Fibroblast of skin of right quadriceps (primary cell): Measurements from ENCODE around the gene C12orf60.
A peak's percentile ranks its signal among the peaks of the same experiment; 100 is the strongest.
"Not testable (repeated sequence)": the region's sequence is repeated elsewhere in the genome, so short reads cannot be mapped to it uniquely, and the experiment has no call there.

ENCODE experiments used
- DNase-seq: peaks from one replicate; pipeline ENCODE4 v3.0.0-alpha.2; 2013

Gene C12orf60

GRCh38 chr12:14803011-14803829 lies at the start of gene C12orf60, which contains the start of gene WBP11:
Gene C12orf60 (plus strand): TSS chr12:14803670. CDS start chr12:14822936, 19,266 bp downstream.
Gene WBP11 (minus strand): TSS chr12:14803478. CDS start chr12:14801383, 2,095 bp downstream.
- peak; percentile 99 for DNase-seq

DNA sequence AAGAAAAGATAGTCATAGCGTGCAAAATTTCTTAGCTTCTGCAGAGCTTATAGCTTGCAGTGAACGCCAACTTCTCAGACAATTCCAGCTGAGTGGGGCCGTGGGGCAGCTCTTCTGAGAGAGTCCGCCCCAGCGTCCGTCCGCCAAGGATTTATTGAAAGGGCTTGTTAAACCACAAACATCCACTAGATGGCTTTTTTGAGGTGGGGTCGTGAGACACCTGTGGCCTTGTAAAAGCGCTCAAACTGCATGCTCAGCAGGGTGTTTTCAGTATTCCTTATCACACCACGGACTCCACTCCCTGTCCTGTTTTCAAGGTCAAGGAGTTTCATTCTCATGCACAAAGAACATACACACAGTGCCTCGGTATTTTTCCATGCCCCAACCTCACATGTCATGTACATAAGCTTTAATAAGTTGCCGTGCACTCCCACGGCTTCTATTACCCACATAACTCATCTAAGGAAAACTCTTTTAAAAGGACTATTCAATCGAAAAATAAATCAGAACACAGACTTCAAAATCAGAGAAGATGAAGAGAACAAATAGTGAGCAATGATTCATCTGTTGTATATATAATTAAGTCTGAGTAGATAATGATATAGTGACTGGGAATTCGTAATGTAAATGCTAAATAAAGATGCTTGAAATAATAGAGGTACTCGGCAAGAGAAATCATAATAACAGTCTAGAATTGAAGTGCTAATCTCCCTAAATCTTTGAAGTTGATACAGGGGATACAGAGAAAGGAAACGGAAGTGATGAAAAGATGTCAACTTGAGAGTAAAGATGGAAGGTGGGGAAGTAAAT lies 46.9 kb upstream of the C12orf60 start:
- DNase-seq, result no peak

DNA sequence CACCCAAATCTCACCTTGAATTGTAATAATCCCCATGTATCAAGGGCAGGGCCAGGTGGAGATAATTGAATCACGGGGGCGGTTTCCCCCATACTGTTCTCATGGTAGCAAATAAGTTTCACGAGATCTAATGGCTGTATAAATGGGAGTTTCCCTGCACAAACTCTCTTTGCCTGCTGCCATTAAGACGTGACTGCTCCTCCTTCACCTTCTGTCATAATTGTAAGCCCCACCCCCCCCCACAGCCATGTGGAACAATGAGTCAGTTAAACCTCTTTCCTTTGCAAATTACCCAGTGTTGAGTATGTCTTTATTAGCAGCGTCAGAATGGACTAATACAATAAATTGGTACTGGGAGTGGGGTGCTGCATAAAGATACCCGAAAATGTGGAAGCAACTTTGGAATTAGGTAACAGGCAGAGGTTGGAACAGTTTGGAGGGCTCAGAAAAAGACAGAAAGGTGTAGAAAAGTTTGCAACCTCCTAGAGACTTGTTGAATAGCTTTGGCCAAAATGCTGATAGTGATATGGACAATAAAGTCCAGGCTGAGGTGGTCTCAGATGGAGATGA lies 43.7 kb upstream of the C12orf60 start:
- DNase-seq, result not testable (repeated sequence)

GRCh38 chr12:14765398-14765797 lies 38.1 kb upstream of the C12orf60 start:
- no peak for DNase-seq

DNA sequence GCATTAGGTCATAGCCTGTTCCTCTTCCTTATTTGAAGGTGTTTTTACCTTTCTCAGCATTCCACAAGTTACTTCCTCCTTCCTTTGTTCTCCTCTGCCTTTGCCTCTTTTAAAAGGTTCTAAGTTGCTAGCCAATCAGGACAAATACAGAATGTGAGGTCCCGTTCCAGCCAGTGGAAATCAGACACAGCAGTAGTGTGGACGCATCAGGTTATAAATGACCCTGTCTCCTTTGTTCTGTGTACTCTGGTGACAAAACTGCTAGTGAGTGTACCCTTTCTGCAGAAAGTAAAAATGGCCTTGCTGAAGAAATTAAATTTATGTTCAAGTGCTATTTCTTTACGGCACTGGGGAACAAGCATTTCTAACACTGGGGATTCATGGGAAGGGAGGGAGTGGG lies 37.5 kb upstream of the C12orf60 start:
- not testable (repeated sequence) for DNase-seq

DNA sequence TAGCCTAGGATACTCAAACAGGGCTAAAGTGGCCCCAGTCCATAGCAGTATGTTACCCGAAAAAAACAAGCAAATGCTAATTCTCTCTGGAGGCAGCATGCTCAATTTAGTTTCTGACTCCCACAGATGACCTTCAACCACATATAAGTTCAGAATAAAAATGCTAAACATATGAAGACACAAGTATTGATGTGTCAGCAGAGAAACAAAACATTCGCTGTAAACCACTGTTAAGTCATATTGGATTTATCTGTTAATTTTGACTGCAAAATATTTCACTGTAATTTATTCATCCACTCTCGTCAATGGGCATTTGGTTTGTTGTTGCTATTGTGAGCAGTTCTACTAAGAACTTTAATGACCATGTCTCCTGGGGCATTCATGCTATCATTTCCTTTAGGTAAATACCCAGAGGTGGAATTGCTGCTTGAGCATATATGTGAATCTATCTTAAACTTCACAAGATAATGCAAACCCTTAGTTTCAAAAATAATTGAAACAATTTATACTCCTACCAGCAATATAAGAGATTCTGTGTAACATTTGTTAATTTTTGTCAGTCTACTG lies 36.7 kb upstream of the C12orf60 start:
- DNase-seq, result no peak

GRCh38 chr12:14767617-14768016 lies 35.9 kb upstream of the C12orf60 start:
- DNase-seq, result no peak

DNA sequence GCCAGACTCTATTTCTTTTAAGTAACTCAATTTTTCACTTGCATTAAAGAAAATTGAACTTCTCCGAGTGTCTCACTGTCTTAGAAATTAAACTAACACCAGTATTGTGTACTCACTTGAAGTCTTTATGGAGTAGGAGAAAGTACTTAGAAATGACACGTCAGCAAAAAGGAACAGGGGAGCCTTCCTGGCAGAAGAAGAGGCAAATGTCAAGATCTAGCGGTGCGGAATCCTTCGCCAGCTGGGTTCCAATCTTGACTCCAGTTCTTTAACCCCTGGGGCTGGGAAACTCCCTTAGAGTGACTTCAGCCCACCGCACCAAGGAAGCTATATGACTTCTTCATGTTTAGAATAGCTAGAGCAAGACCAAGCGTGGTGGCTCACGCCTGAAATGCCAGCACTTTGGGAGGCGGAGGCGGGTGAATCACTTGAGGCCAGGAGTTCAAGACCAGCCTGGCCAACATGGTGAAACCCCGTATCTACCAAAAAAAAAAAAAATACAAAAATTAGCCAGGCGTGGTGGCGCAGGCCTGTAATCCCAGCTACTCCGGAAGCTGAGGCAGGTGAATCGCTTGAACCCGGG lies 34.6 kb upstream of the C12orf60 start:
- DNase-seq, result peak; percentile 5

DNA sequence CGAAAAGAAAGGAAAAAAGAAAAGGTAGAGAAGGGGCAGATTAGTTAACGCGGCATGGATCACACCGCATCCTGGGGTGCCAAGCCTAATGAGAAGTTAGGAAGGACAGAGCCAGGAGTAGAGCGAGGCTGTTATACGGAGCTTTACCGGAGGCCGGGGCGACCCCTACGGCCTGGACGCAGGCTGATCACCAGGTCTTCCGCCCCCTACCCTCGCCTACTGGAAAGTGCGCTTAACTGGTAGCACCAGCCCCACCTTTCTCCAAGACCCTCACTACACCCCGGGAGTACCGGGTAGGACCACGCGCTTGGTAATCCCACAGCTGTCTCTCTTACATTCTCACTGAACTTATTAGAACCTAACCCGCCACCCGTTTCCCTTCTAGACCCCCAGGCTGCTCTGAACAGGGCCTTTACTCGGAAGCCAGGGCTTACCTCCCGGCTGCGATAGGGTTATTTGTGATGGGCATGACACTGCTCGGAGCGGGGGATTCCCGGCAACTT lies 34.0 kb upstream of the C12orf60 start:
- no peak for DNase-seq

DNA sequence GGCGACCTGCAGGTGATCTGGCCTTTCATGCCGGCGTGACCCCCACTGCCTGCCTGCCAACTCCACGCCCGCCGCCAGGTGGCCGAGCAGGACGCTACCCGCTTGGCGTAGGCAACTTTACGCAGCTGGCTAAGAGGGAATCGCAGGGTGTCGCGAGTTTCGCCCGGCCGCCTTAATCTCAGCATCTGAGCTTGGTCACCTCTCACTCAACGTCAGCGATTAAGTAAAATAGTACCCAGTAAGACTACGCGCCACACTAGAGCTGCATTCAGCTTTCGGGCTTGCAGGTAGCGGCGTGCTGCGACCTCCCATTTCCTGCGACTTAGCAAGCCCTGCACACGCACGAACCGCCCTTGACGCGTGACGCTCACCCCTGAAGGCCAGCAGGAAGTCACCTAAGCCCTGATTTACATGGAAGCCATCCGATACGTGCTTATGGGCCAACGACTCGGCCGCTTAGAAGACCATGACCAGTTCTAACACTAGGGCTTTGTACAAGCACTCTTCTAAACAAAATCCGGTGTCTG lies 33.4 kb upstream of the C12orf60 start:
- peak; percentile 70 for DNase-seq

GRCh38 chr12:14770496-14771461 lies 32.7 kb upstream of the C12orf60 start:
- peak; percentile 93 for DNase-seq

- DNase-seq, result no peak
Observed at GRCh38 chr12:14771651-14772137, 31.8 kb upstream of the C12orf60 start.

- DNase-seq, result no peak
Observed at GRCh38 chr12:14772946-14773345, 30.5 kb upstream of the C12orf60 start.

DNA sequence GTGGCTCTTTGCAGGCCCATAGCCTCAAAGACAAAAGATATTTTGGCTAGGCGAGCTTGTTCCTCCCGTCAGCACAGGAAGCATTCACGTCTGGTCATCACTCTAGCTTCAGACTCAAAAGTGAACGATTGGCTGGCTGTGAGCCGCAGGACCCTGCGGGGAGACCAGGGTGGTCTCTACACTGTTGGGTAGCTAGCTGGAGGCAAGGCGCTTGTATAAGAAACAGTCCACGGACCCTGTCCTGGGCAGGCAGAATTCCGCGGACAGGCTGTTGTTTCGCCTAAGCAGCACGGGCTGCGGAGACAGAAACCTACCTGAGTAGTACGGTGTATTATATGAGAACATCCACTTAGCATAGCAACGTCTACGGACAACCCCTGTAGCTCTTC lies 29.8 kb upstream of the C12orf60 start:
- DNase-seq, result no peak

- DNase-seq, result peak; percentile 96
Observed at GRCh38 chr12:14774074-14774905, 29.2 kb upstream of the C12orf60 start.

- DNase-seq, result peak; percentile 76
Observed at GRCh38 chr12:14774906-14775635, 28.4 kb upstream of the C12orf60 start.

- no peak for DNase-seq
Observed at GRCh38 chr12:14775636-14775980, 27.9 kb upstream of the C12orf60 start.

DNA sequence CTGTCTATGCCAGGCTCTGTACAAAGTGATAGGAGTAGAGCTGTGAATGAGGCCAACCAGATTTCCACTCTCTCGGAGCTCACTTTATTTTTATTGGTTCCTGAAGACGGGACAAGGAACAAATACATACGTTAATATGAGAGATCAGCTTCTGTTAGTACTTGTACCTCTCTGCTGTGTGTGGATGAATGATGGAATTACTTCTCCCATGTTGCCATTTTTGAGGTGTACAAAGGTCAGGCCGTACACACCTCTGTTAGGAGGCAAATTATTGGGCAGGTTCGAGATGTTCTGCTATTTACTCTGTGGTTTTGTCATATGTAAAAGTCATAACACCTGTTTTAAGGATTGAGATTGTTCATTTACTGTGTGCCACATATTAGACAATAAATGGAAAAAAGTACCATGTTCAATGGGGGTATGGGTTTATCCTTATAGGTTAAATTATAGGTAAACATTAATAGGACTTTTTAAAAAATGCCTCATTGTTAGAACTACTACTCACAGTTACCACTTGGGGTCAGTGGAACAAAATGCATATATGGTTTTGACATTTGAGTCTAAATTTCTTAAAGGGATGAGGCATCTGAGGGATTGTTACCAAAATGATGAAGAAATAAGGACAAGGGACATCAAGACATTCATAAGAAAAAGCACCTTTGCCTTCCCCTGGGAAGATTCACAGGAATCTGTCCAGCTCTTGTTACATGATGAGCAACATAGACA lies 27.1 kb upstream of the C12orf60 start:
- DNase-seq, result peak; percentile 8

DNA sequence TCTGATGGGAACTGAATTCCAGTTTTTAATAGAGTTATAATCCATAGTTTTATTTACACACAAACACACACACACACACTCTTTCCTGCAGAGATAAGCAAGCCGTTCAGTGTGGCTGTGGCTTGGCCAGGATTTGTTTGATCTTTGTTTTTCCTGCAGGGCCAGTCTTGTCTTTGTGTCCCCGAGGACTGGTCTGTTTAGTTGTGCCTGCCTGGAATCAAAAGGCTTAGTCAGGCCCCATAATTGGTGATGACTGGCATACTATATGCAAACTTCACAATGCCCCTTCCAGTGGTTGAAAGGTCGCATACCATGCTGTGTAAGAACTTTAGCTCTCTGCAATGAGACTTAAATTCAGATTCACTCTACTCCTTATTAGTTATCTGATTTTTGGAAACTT lies 26.2 kb upstream of the C12orf60 start:
- peak; percentile 3 for DNase-seq
